Ovary (tissue), 3 donors: ENCODE measurements around the gene PRDX3.

ENCODE experiments used
- CTCF ChIP-seq, 3 donors: fragments of 450-650 bp in 2 of 3; fragments of 200-600 bp in 1 of 3; IDR thresholded peaks; one replicate each; pipeline versions ENCODE4 v1.5.1 to v1.8.0; 2016 to 2022; ENCODE audit warnings: antibody characterized with exemption in 3 of 3, mild to moderate bottlenecking in 1 of 3
- EP300 ChIP-seq: sonication (generic); formaldehyde crosslinking; IDR thresholded peaks from one replicate; pipeline ENCODE4 v1.6.1; 2017; ENCODE audit warnings: antibody characterized with exemption
- POLR2A ChIP-seq: fragments of 450-650 bp; IDR thresholded peaks from one replicate; pipeline ENCODE4 v1.6.1; 2017; ENCODE audit warnings: antibody characterized with exemption, mild to moderate bottlenecking, moderate library complexity
- donor health status: DM: no; HTN: no; CAD: no.

DNA sequence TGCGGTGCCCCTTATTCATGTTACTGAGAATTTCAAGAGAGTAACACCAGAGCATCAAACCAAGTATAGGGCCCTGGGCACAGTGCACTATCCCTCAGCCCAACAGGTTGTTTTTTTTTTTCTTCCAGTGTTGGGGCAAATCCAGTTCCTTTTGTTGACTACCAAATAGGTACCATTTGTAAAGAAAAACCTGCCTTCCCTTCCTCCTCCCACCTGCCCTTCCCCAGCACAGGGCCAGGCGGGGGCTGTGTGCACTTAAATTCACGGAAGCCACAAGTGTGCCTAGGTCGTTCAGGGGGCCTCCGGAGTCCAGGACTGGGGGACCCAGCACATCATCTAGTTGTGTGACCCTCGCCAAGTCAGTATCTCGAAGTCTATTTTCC, 12.5 kb downstream of the PRDX3 start:
- TF ChIP-seq POLR2A (no peak), CTCF (IDR thresholded peaks at IDR 0.05) (no peak), EP300 (no peak)
